HEK293 (cell line): ENCODE measurements around the gene HSPA4.
"Not testable (repeated sequence)": the region's sequence is repeated elsewhere in the genome, so short reads cannot be mapped to it uniquely, and the experiment has no call there.

ENCODE experiments used
- CTCF ChIA-PET: fragments of 350-600 bp; formaldehyde crosslinking; extraction: SDS; loops from one replicate; lab custom pipeline; 2021; ENCODE audit warnings: antibody characterized with exemption; lab: Yijun Ruan, JAX
- POLR2A ChIA-PET: fragments of 300-600 bp; formaldehyde crosslinking; extraction: SDS; loops from one replicate; lab custom pipeline; 2020; ENCODE audit warnings: antibody characterized with exemption, inconsistent platforms; lab: Yijun Ruan, JAX
- H3K27ac ChIP-seq: fragments of 200-500 bp; sonication (Bioruptor generic); 2 replicates; pipeline ENCODE4 v1.5.1; 2014; ENCODE audit warnings: low read depth, low read length, control low read depth, inconsistent platforms; ENCODE audit errors: extremely low read depth
- H3K36me3 ChIP-seq, 2 experiments: fragments of 200-500 bp in 1 of 2; sonication (Bioruptor generic) in 1 of 2; 1 replicate in 1 of 2; 2 replicates in 1 of 2; pipeline ENCODE4 v1.5.1; 2014 to 2017; ENCODE audit warnings: inconsistent platforms in 2 of 2, low read length in 2 of 2; ENCODE audit not compliant: control insufficient read depth in 2 of 2, insufficient read depth in 1 of 2
- H3K4me1 ChIP-seq: fragments of 200-500 bp; sonication (Bioruptor generic); 2 replicates; pipeline ENCODE4 v1.5.1; 2014; ENCODE audit warnings: mild to moderate bottlenecking, low read length, inconsistent platforms; ENCODE audit not compliant: control insufficient read depth, insufficient read depth
- H3K4me3 ChIP-seq: 2 replicates; pipeline ENCODE4 v1.5.1; 2011; ENCODE audit warnings: low read depth, mild to moderate bottlenecking, control low read depth, low read length, moderate library complexity
- H3K9me3 ChIP-seq: fragments of 200-500 bp; sonication (Bioruptor generic); 2 replicates; pipeline ENCODE4 v1.5.1; 2014; ENCODE audit warnings: low read depth, low read length, inconsistent platforms; ENCODE audit not compliant: control insufficient read depth, insufficient read depth
- IKZF3 ChIP-seq: fragments of 450-650 bp; IDR thresholded peaks from 2 replicates; pipeline ENCODE4 v1.5.0; 2018; ENCODE audit warnings: missing biosample characterization, mild to moderate bottlenecking, missing genetic modification characterization, moderate library complexity
- KLF10 ChIP-seq: fragments of 450-650 bp; IDR thresholded peaks from 2 replicates; pipeline ENCODE4 v1.5.1; 2018; ENCODE audit warnings: missing biosample characterization, mild to moderate bottlenecking, missing genetic modification characterization
- PRDM6 ChIP-seq: fragments of 450-650 bp; formaldehyde crosslinking; IDR thresholded peaks from 2 replicates; pipeline ENCODE4 v1.5.1; 2017; ENCODE audit warnings: missing biosample characterization, missing genetic modification characterization
- SALL2 ChIP-seq: fragments of 450-650 bp; formaldehyde crosslinking; IDR thresholded peaks from 2 replicates; pipeline ENCODE4 v1.5.0; 2017; ENCODE audit warnings: missing biosample characterization, mild to moderate bottlenecking, missing genetic modification characterization, borderline replicate concordance
- SP7 ChIP-seq: fragments of 450-650 bp; formaldehyde crosslinking; IDR thresholded peaks from 2 replicates; pipeline ENCODE4 v1.5.1; 2016; ENCODE audit warnings: missing biosample characterization, missing genetic modification characterization
- ZNF133 ChIP-seq: fragments of 450-650 bp; formaldehyde crosslinking; IDR thresholded peaks from 2 replicates; pipeline ENCODE4 v1.5.1; 2016; ENCODE audit warnings: missing biosample characterization, missing genetic modification characterization
- ZNF146 ChIP-seq: fragments of 450-650 bp; formaldehyde crosslinking; IDR thresholded peaks from 2 replicates; pipeline ENCODE4 v1.5.1; 2016; ENCODE audit warnings: missing biosample characterization, missing genetic modification characterization
- ZNF157 ChIP-seq: fragments of 450-650 bp; formaldehyde crosslinking; IDR thresholded peaks from 2 replicates; pipeline ENCODE4 v1.5.1; 2016; ENCODE audit warnings: missing biosample characterization, missing genetic modification characterization
- ZNF16 ChIP-seq: fragments of 450-650 bp; formaldehyde crosslinking; IDR thresholded peaks from 2 replicates; pipeline ENCODE4 v1.5.1; 2016; ENCODE audit warnings: low read depth, missing biosample characterization, missing genetic modification characterization
- ZNF221 ChIP-seq: fragments of 450-650 bp; formaldehyde crosslinking; IDR thresholded peaks from 2 replicates; pipeline ENCODE4 v1.5.1; 2017; ENCODE audit warnings: missing biosample characterization, missing genetic modification characterization, borderline replicate concordance
- ZNF23 ChIP-seq: fragments of 450-650 bp; formaldehyde crosslinking; IDR thresholded peaks from 2 replicates; pipeline ENCODE4 v1.5.1; 2016; ENCODE audit warnings: missing biosample characterization, missing genetic modification characterization, borderline replicate concordance
- ZNF513 ChIP-seq: fragments of 450-650 bp; IDR thresholded peaks from 2 replicates; pipeline ENCODE4 v1.5.1; 2018; ENCODE audit warnings: missing biosample characterization, missing genetic modification characterization
- ZNF529 ChIP-seq: fragments of 450-650 bp; formaldehyde crosslinking; IDR thresholded peaks from 2 replicates; pipeline ENCODE4 v1.5.1; 2017; ENCODE audit warnings: missing genetic modification characterization, missing biosample characterization; ENCODE audit not compliant: insufficient replicate concordance
- ZNF548 ChIP-seq: fragments of 450-650 bp; formaldehyde crosslinking; IDR thresholded peaks from 2 replicates; pipeline ENCODE4 v1.5.1; 2016; ENCODE audit warnings: missing biosample characterization, missing genetic modification characterization
- ZNF600 ChIP-seq: fragments of 450-650 bp; formaldehyde crosslinking; IDR thresholded peaks from 2 replicates; pipeline ENCODE4 v1.5.1; 2016; ENCODE audit warnings: missing biosample characterization, missing genetic modification characterization
- ZNF626 ChIP-seq: fragments of 450-650 bp; sonication (Bioruptor Pico); formaldehyde crosslinking; IDR thresholded peaks from 2 replicates; pipeline ENCODE4 v1.5.1; 2018; ENCODE audit warnings: missing biosample characterization, missing genetic modification characterization, inconsistent platforms

Gene HSPA4

GRCh38 chr5:133133241-133133640 is 81.4 kb downstream of the HSPA4 start:
- H3K4me1 ChIP-seq, H3K36me3 ChIP-seq, POLR2A ChIA-PET, H3K9me3 ChIP-seq, H3K27ac ChIP-seq, CTCF ChIA-PET, H3K4me3 ChIP-seq: not testable (repeated sequence)
- TF ChIP-seq ZNF146 (tag by site-specific recombination) = peak; percentile 92

DNA sequence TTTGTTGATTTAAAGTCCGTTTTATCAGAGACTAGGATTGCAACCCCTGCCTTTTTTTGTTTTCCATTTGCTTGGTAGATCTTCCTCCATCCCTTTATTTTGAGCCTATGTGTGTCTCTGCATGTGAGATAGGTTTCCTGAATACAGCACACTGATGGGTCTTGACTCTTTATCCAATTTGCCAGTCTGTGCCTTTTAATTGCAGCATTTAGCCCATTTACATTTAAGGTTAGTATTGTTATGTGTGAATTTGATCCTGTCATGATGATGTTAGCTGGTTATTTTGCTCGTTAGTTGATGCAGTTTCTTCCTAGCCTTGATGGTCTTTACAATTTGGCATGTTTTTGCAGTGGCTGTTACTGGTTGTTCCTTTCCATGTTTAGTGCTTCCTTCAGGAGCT is 85.1 kb downstream of the HSPA4 start:
- POLR2A ChIA-PET, H3K9me3 ChIP-seq, H3K27ac ChIP-seq, H3K4me3 ChIP-seq, CTCF ChIA-PET, H3K36me3 ChIP-seq, H3K4me1 ChIP-seq: not testable (repeated sequence)
- peak; percentile 60 for TF ChIP-seq ZNF529 (tag by site-specific recombination)

- no peak overlapping the region for H3K27ac ChIP-seq
- POLR2A ChIA-PET = no interaction called here
- no peak for TF ChIP-seq ZNF513 (tag by site-specific recombination)
- TF ChIP-seq, all 188 proteins: peak for 0
- no peaks in the 10 kb centered on the region for H3K9me3 ChIP-seq
- H3K4me1 ChIP-seq = no peaks in the 10 kb centered on the region
- no peaks in the 10 kb centered on the region for H3K36me3 ChIP-seq
- CTCF ChIA-PET = no interaction called here
- H3K4me3 ChIP-seq = no peak overlapping the region
Measured at GRCh38 chr5:133140311-133140710, 88.5 kb downstream of the HSPA4 start.

DNA sequence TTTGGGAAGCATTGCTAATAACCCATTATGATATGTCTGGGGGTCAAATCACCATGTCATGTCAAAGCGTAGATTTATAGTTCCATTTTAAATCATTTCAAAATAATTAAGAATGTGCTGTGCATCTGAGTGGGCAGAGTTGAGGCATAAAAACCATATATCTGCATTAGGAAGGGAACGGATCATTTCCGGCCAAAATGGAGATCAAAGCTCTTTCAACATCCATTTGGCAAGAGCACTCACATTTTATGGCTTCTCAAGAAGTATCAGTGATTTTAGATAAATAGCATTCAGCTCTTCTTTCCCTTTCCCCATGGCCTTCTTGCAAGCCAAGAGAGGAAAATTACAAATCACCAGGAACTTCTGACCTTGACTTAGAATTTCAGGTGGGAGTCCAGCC is 89.9 kb downstream of the HSPA4 start:
- Histone ChIP-seq H3K9me3 (no peaks in the 10 kb centered on the region), H3K4me3 (no peak overlapping the region), H3K4me1 (no peaks in the 10 kb centered on the region), H3K27ac (no peak overlapping the region), H3K36me3 (no peaks in the 10 kb centered on the region)
- CTCF ChIA-PET = no interaction called here
- TF ChIP-seq IKZF3 (no peak), SP7 (tag by site-specific recombination) (no peak)
- POLR2A ChIA-PET = no interaction called here

GRCh38 chr5:133142782-133143181 is 91.0 kb downstream of the HSPA4 start:
- POLR2A ChIA-PET = no interaction called here
- Histone ChIP-seq H3K4me1 (no peaks in the 10 kb centered on the region), H3K27ac (no peak overlapping the region), H3K4me3 (no peak overlapping the region), H3K9me3 (no peaks in the 10 kb centered on the region)
- CTCF ChIA-PET = no interaction called here
- TF ChIP-seq ZNF23 (tag by site-specific recombination) (no peak), SALL2 (tag by site-specific recombination) (no peak), ZNF600 (tag by site-specific recombination) (no peak), ZNF626 (tag by site-specific recombination) (no peak), KLF10 (tag by site-specific recombination) (no peak), ZNF157 (tag by site-specific recombination) (no peak), ZNF16 (tag by site-specific recombination) (no peak), PRDM6 (no peak), ZNF221 (tag by site-specific recombination) (no peak), ZNF133 (tag by site-specific recombination) (no peak), ZNF548 (tag by site-specific recombination) (no peak)
- TF ChIP-seq, all 188 proteins: peak for 0
- no peaks in the 10 kb centered on the region for H3K36me3 ChIP-seq
